ENCODE results near the gene QTRT2.

GRCh38 chr3:114079761-114080160 is 23.2 kb downstream of the QTRT2 start:
- TF ChIP-seq CTCF (conservative IDR thresholded peaks at IDR 0.05; ENCODE audit: low read depth, low read length) (no peak), EZH2 (IDR thresholded peaks at IDR 0.05; ENCODE audit: borderline replicate concordance, low read depth, low read length, poor library complexity, severe bottlenecking) (no peak)
